Posterior cingulate gyrus (tissue), 11 donors: ENCODE results near the gene RFX1.
A peak's percentile ranks its signal among the peaks of the same experiment; 100 is the strongest.
"Not testable (repeated sequence)": the region's sequence is repeated elsewhere in the genome, so short reads cannot be mapped to it uniquely, and the experiment has no call there.

ENCODE experiments used
- DNase-seq, 10 donors: peaks; one replicate each; pipeline versions ENCODE4 v3.0.0 to v3.0.0-alpha.2; 2020 to 2021; ENCODE audit warnings: mixed read lengths in 3 of 10
- intact Hi-C: fragments of 100-400 bp; cut with DNase I; formaldehyde crosslinking; loops from one replicate; pipeline ENCODE4 v1.15.1; 2023

RFX1 gene

DNA sequence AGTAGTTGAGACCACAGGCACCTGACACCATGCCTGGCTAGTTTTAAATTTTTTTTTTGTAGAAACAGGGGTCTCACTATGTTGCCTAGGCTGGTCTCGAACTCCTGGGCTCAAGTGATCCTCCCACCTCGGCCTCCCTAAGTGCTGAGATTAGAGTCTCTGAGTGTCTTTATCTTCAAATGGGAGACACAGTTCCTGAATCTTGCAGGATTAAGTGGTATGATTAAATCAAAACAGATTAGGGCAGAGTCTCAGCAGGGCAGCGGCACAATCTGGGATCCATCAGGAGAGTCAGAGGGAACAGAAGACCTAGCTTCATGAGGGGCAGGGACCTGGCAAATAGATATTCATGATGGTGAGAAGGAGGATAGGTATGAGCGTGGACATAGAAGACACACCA lies 22.8 kb upstream of the RFX1 start:
- intact Hi-C loops, result no loop called here
- peak in 1 of 10 donors; percentile 44 for DNase-seq

GRCh38 chr19:14027856-14028450 lies 21.8 kb upstream of the RFX1 start, which contains the start of gene RLN3:
RLN3 (plus strand) TSS chr19:14028148; CDS start chr19:14028205, 57 bp downstream.
- peak in 1 of 10 donors; percentile 36 for DNase-seq

DNA sequence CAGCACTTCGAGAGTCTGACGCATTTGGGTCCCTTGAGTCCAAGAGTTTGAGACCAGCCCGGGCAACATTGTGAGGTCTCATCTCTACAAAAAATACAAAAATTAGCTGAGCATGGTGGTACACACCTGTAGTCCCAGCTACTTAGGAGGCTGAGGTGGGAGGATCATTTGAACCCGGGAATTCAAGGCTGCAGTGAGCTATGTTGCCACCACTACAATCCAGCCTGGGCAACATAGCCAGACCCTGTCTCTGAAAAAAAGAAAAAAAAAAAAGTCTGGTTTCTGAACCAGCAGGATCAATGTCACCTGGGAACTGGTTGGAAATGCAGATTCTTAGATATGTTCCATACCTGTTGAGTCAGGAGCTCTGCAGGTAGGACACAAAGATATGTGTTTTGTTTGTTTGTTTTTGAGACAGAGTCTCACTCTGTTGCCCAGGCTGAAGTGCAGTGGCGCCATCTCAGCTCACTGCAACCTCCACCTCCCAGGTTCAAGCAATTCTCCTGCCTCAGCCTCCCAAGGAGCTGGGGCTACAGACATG lies 20.6 kb upstream of the RFX1 start:
- DNase-seq, result peak in 1 of 10 donors; percentile 14
- intact Hi-C loops, result not testable (repeated sequence)

More at GRCh38 chr19:14027856-14028450, 21.8 kb upstream of the RFX1 start, which contains the start of gene RLN3:
- intact Hi-C loops, result no loop called here

GRCh38 chr19:14023404-14024235 lies 17.5 kb upstream of the RFX1 start:
- intact Hi-C loops, result no loop called here
- peak in 2 of 10 donors; percentile 44 to 70 for DNase-seq

DNA sequence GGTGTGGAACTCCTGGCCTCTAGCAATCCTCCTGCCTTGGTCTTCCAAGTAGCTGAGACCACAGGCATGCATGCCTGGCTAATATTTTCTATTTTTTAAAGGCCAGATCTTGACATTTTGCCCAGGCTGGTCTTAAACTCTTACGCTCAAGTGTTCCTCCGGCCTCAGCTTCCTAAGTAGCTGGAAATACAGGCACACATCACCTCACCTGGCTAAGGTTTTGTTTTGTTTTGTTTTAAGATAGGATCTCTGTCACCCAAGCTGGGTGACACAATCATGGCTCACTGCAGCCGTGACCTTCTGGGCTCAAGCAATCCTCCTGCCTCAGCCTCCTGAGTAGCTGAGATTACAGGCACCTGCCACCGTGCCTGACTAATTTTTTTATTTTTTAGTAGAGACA lies 16.3 kb upstream of the RFX1 start:
- intact Hi-C loops, result no loop called here
- no peak for DNase-seq

- peak in 1 of 10 donors; percentile 46 for DNase-seq
- intact Hi-C loops, result no loop called here
Measured at GRCh38 chr19:14021474-14021873, 15.4 kb upstream of the RFX1 start.

GRCh38 chr19:14019739-14020138 lies 13.6 kb upstream of the RFX1 start:
- DNase-seq, result peak in 1 of 10 donors; percentile 27
- intact Hi-C loops, result not testable (repeated sequence)

DNA sequence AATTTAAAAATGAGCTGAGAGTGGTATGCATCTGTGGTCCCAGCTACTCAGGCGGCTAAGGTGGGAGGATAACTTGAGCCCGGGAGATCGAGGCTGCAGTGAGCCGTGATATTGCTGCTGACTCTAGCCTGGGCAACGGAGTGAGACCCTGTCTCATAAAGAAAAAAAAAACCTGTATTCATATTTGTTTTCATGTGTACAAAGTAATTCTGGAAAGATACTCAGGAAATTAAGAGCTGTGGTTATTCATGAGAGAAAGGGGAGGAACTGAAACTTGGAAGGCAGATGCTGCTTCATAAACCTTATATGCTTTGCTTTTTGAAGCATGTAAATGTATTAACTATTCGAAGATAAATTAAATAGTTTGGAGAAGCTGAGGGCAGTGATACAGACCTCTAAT lies 13.0 kb upstream of the RFX1 start:
- intact Hi-C loops, result no loop called here
- DNase-seq, result peak in 1 of 10 donors; percentile 26

- intact Hi-C loops, result no loop called here
- DNase-seq, result no peak
Measured at GRCh38 chr19:14015524-14016035, 9.5 kb upstream of the RFX1 start.

DNA sequence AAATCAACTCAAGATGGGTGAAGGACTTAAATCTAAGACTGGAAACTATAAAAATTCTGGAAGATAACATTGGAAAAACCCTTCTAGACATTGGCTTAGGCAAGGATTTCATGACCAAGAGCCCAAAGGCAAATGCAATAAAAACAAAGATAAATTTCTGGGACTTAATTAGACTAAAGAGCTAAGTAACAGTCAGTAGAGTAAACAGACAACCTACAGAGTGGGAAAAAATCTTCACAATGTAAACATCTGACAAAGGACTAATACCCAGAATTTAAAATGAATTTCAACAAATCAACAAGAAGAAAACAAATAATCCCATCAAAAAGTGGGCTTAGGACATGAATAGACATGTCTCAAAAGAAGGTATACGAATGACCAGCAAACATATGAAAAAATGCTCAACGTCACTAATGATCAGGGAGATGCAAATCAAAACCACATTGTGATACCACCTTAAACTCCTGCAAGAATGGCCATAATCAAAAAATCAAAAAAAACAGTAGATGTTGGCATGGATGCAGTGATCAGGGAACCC lies 6.3 kb upstream of the RFX1 start:
- no peak for DNase-seq
- intact Hi-C loops, result no loop called here

GRCh38 chr19:14006766-14007562 lies 844 bp upstream of the RFX1 start:
- DNase-seq, result peak in 3 of 10 donors; percentile 81 to 95 (median 84)
- intact Hi-C loops, result loop anchor here (5.0 kb wide), 1 partner anchor 75 kb away; no protein-coding TSS in a partner anchor

DNA sequence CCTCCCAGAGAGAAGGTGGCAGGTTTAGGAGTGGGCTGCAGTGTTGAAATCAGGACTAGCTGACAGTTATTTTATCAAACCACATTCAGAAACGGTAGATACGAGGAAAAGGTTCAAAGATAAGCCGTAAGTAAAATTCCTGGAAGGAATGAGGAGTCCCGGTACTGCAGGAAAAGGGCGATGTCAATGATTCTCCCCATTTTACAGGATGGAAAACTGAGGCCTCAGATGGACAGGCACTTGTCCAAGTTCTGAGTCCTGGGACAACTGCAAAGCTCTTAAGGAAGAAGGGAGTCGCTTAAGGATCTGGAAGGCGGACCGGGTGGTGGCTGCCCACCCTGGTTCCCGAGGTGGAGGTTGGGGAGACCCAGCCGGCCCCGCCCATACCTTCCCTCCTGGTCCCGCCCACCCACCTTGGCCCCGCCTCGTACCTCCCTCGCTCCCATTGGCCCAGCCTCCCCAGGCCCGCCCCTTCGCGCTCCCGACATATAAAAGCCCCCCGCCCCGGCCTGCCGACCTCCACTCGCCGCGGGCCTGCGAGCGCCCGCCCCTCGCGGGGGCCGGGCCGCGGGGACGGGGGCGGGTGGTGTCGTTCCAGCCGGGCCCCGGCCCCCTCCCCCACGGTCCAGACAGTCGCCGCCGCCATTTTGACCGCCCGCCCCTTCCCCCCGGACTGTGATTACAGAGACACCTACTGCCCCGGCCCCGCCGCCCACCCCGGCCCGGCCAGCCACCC lies 603 bp downstream of the RFX1 start:
- intact Hi-C loops, result loop anchor here (5.0 kb wide), 1 partner anchor 77 kb away; no protein-coding TSS in a partner anchor
- DNase-seq, result peak; percentile 68 to 96 (median 82)

GRCh38 chr19:14004619-14005348 lies 1.3 kb downstream of the RFX1 start:
- intact Hi-C loops, result loop anchor here (5.0 kb wide), 2 partner anchors 52 to 78 kb away; partner anchors contain the start of gene DCAF15
- peak in 8 of 10 donors; percentile 32 to 93 (median 51) for DNase-seq

GRCh38 chr19:14003251-14004055 lies 2.7 kb downstream of the RFX1 start:
- intact Hi-C loops, result loop anchor here (5.0 kb wide), 1 partner anchor 51 kb away; the partner anchor contains the start of gene DCAF15
- DNase-seq, result peak in 1 of 10 donors; percentile 30

DNA sequence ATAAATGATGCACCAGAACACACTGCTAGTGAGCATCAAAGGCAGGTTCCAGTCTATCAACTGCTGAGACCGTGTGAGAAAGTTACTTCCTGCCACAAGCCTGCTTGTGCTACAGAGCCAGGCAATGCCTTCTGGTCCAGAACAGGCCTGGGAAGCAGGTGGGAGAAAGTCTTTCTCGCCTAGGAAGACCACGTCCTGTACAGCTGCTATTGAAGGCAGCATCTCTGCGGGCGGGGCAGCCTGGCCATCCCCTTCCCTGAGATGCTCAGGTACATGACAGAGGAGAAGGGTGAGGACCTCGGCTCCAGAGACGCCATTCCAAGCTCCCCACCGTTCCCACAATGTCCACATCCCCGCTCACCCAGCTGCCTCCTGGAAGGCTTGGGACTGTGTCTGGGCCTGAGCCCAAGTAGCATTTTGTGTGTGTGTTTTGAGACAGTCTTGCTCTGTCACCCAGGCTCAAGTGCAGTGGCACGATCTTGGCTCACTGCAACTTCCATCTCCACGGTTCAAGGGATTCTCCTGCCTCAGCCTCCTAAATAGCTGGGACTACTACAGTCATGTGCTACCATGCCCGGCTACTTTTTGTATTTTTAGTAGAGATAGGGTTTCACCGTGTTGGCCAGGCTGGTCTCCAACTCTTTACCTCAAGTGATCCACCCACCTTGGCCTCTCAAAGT lies 3.4 kb downstream of the RFX1 start:
- peak in 2 of 10 donors; percentile 70 to 84 for DNase-seq
- intact Hi-C loops, result loop anchor here (5.0 kb wide), 1 partner anchor 50 kb away; the partner anchor contains the start of gene DCAF15

DNA sequence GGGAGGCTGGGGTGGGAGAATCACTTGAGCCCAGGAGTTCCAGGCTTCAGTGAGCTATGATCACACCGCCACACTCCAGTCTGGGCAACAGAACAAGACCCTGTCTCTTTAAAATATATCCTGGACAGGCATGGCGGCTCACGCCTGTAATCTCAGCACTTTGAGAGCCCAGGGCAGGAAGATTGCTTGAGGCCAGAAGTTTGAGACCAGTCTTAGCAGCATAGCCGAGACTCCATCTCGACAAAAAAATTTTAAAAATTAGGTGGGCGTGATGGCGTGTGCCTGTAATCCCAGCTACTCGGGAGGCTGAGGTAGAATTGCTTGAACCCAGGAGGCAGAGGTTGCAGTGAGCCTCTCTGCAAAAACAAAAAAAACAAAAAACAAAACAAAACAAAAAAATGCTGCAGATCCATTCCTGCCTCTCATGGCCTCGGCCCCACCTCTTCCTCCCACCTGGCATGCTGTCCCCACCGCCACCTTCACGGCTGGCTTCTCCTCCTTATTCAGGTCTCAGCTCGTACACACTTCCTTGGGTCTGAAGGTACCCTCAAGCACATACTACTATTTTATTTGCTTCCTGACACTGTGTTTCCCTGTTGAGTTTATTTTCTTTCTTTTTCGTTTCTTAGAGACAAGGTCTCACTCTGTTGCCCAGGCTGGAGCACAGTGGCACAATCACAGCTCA lies 5.3 kb downstream of the RFX1 start:
- intact Hi-C loops, result loop anchor here (5.0 kb wide), 1 partner anchor 49 kb away; the partner anchor contains the start of gene DCAF15
- DNase-seq, result peak in 2 of 10 donors; percentile 7 to 74
